HCT116 (cell line): ENCODE results near the gene CCL20. TPM values are rescaled to one million over a fixed set of nuclear protein-coding genes. Genes with fewer than 3 reads are reported as not detected.
A peak's percentile ranks its signal among the peaks of the same experiment; 100 is the strongest.

Experiments used
- ATAC-seq: fragments of 200-7000 bp; cut with Tn5 transposase; 2 replicates; pipeline ENCODE4 v1.9.1; 2020; ENCODE audit warnings: mild to moderate bottlenecking, moderate library complexity
- BruUV-seq: library from RNA; stranded (reverse); fragments of 400-500 nt; replicated peaks from 2 replicates; lab custom pipeline; 2021; lab: Mats Ljungman, UMichigan
- CTCF ChIA-PET: fragments of 300-600 bp; sonication (Branson Sonifier 250); formaldehyde crosslinking; loops from one replicate; lab custom pipeline; 2021; ENCODE audit warnings: antibody characterized with exemption; lab: Charles Lee
- POLR2A ChIA-PET: fragments of 300-600, 350-600 bp; sonication (Branson Sonifier 250); formaldehyde crosslinking; loops from one replicate; lab custom pipeline; 2021; ENCODE audit warnings: antibody characterized with exemption; lab: Charles Lee
- RAD21 ChIA-PET, 2 experiments: fragments of 300-600 bp; sonication (Branson Sonifier 250); formaldehyde crosslinking; loops; one replicate each; lab custom pipeline; 2023; ENCODE audit warnings: low total read pairs in 2 of 2; ENCODE audit not compliant: uncharacterized antibody in 2 of 2, unreplicated experiment in 2 of 2, low non-redundant PET in 1 of 2; lab: Charles Lee
- DNase-seq: peaks from one replicate; pipeline ENCODE4 v3.0.0-alpha.2; 2010; ENCODE audit warnings: low read depth, low spot score
- H2AFZ ChIP-seq: fragments of 200-600 bp; shearing (Covaris generic), sonication (generic); 2 replicates; pipeline ENCODE4 v1.6.1; 2017; ENCODE audit warnings: low read depth, mixed run types, mixed read lengths, antibody characterized with exemption, low read length; ENCODE audit not compliant: poor library complexity, severe bottlenecking
- H3K27ac ChIP-seq: 2 replicates; pipeline ENCODE4 v1.5.1; 2012; ENCODE audit warnings: low read depth, low read length
- H3K27me3 ChIP-seq: fragments of 200-600 bp; sonication (generic); 2 replicates; pipeline ENCODE4 v1.6.1; 2016; ENCODE audit warnings: mixed run types, low read length, mixed read lengths; ENCODE audit not compliant: insufficient read depth
- H3K36me3 ChIP-seq, 2 experiments: fragments of 200-500 bp in 1 of 2; fragments of 200-600 bp in 1 of 2; sonication (Bioruptor generic) in 1 of 2; sonication (generic) in 1 of 2; 2 replicates each; pipeline versions ENCODE4 v1.5.1 to v1.6.1; 2014 to 2016; ENCODE audit warnings: low read length in 2 of 2, inconsistent platforms in 1 of 2, mixed read lengths in 1 of 2, mixed run types in 1 of 2; ENCODE audit not compliant: insufficient read depth in 2 of 2, control insufficient read depth in 1 of 2
- H3K4me1 ChIP-seq, 2 experiments: fragments of 200-600 bp in 1 of 2; sonication (generic) in 1 of 2; 2 replicates each; pipeline versions ENCODE4 v1.5.1 to v1.6.1; 2012 to 2017; ENCODE audit warnings: low read length in 2 of 2, inconsistent platforms in 1 of 2, mild to moderate bottlenecking in 1 of 2, mixed read lengths in 1 of 2, mixed run types in 1 of 2, moderate library complexity in 1 of 2; ENCODE audit not compliant: insufficient read depth in 2 of 2, control insufficient read depth in 1 of 2
- H3K4me2 ChIP-seq: fragments of 200-600 bp; sonication (generic); 2 replicates; pipeline ENCODE4 v1.6.1; 2017; ENCODE audit warnings: mixed run types, low read length, mixed read lengths
- H3K4me3 ChIP-seq, 2 experiments: fragments of 200-600 bp in 1 of 2; sonication (generic) in 1 of 2; replicated peaks in 1 of 2; 2 replicates each; pipeline ENCODE4 v1.5.1; 2011 to 2016; ENCODE audit warnings: low read length in 2 of 2, control low read depth in 1 of 2, low read depth in 1 of 2, mild to moderate bottlenecking in 1 of 2, mixed read lengths in 1 of 2, mixed run types in 1 of 2
- H3K79me2 ChIP-seq: fragments of 200-600 bp; sonication (generic); 2 replicates; pipeline ENCODE4 v1.6.1; 2017; ENCODE audit warnings: mild to moderate bottlenecking, mixed run types, low read length, moderate library complexity, mixed read lengths; ENCODE audit not compliant: insufficient read depth
- H3K9ac ChIP-seq: fragments of 200-600 bp; sonication (generic); 2 replicates; pipeline ENCODE4 v1.6.1; 2016; ENCODE audit warnings: low read length, mixed read lengths
- H3K9me2 ChIP-seq: fragments of 200-600 bp; sonication (generic), shearing (Covaris generic); 2 replicates; pipeline ENCODE4 v1.6.1; 2017; ENCODE audit warnings: mixed run types, mild to moderate bottlenecking, moderate library complexity; ENCODE audit not compliant: insufficient read depth
- H3K9me3 ChIP-seq, 2 experiments: fragments of 200-500 bp in 1 of 2; fragments of 200-600 bp in 1 of 2; sonication (Bioruptor generic) in 1 of 2; sonication (generic) in 1 of 2; 2 replicates each; pipeline ENCODE4 v1.6.1; 2014 to 2017; ENCODE audit warnings: low read length in 2 of 2, mixed read lengths in 2 of 2, inconsistent platforms in 1 of 2, low read depth in 1 of 2, mild to moderate bottlenecking in 1 of 2, mixed run types in 1 of 2, moderate library complexity in 1 of 2; ENCODE audit not compliant: control insufficient read depth in 1 of 2, insufficient read depth in 1 of 2
- H4K20me1 ChIP-seq: fragments of 200-600 bp; sonication (generic), shearing (Covaris generic); 2 replicates; pipeline ENCODE4 v1.6.1; 2017; ENCODE audit warnings: mixed run types, mild to moderate bottlenecking, moderate library complexity; ENCODE audit not compliant: insufficient read depth
- ATF3 ChIP-seq: IDR thresholded peaks from 2 replicates; pipeline ENCODE4 v1.6.1; 2012
- CEBPB ChIP-seq: IDR thresholded peaks from 2 replicates; pipeline ENCODE4 v1.6.1; 2012; ENCODE audit warnings: low read depth
- CTCF ChIP-seq, 3 experiments: fragments of 200-600 bp in 1 of 3; sonication (generic) in 1 of 3; IDR thresholded peaks in 2 of 3; conservative IDR thresholded peaks in 1 of 3; 2 replicates each; pipeline ENCODE4 v1.5.1; 2012 to 2017; ENCODE audit warnings: low read depth in 2 of 3, low read length in 2 of 3, antibody characterized with exemption in 1 of 3, borderline replicate concordance in 1 of 3, control low read depth in 1 of 3, mild to moderate bottlenecking in 1 of 3, mixed read lengths in 1 of 3, mixed run types in 1 of 3, moderate library complexity in 1 of 3; ENCODE audit not compliant: insufficient read depth in 1 of 3
- EGR1 ChIP-seq: IDR thresholded peaks from 2 replicates; pipeline ENCODE4 v1.6.1; 2012; ENCODE audit warnings: low read depth
- ELF1 ChIP-seq: IDR thresholded peaks from 2 replicates; pipeline ENCODE4 v1.6.1; 2012; ENCODE audit warnings: low read depth, borderline replicate concordance
- MAX ChIP-seq: IDR thresholded peaks from 2 replicates; pipeline ENCODE4 v1.6.1; 2012
- POLR2AphosphoS5 ChIP-seq: IDR thresholded peaks from 2 replicates; pipeline ENCODE4 v1.6.1; 2011; ENCODE audit warnings: mild to moderate bottlenecking, low read depth, low read length, moderate library complexity
- RAD21 ChIP-seq: IDR thresholded peaks from 2 replicates; pipeline ENCODE4 v1.6.1; 2012; ENCODE audit warnings: low read depth, mild to moderate bottlenecking
- SRF ChIP-seq: IDR thresholded peaks from 2 replicates; pipeline ENCODE4 v1.6.1; 2012; ENCODE audit warnings: low read depth
- ZBTB33 ChIP-seq: IDR thresholded peaks from 2 replicates; pipeline ENCODE4 v1.6.1; 2011; ENCODE audit warnings: mild to moderate bottlenecking, low read length, moderate library complexity; ENCODE audit not compliant: insufficient replicate concordance; ENCODE audit errors: extremely low read depth
- ZFX ChIP-seq: fragments of 450-650 bp; IDR thresholded peaks from 2 replicates; pipeline ENCODE4 v1.6.1; 2017
- ZNF274 ChIP-seq: fragments of 200-500 bp; sonication (Bioruptor generic); IDR thresholded peaks from 2 replicates; pipeline ENCODE4 v1.6.1; 2014; ENCODE audit warnings: mild to moderate bottlenecking, low read depth, low read length, inconsistent platforms
- intact Hi-C: fragments of 100-400 bp; cut with micrococcal nuclease; formaldehyde crosslinking; loops from 2 replicates; pipeline ENCODE4 v1.10.0; 2022
- total RNA-seq: library from RNA; stranded (reverse); gene quantifications from one replicate; pipeline ENCODE4 v1.2.1, GENCODE V29; 2021; ENCODE audit not compliant: unreplicated experiment

The CCL20 gene
- total RNA-seq, 1 experiment from 2014 or later: 0.30 TPM

GRCh38 chr2:227862741-227863588, 49.3 kb downstream of the CCL20 start (continued):
- TF ChIP-seq RAD21: peak; percentile 65
- TF ChIP-seq CEBPB: peak; percentile 94
- TF ChIP-seq ZFX: no peak
- TF ChIP-seq ZNF274: no peak
- no peak for TF ChIP-seq ELF1
- TF ChIP-seq MAX: no peak; the same call in 1 of the 2 replicates
- TF ChIP-seq, all 23 proteins: peak for 13

- no peak for DNase-seq
- peaks cover 14 to 28% of the 10 kb centered on the region in 2 experiments for H3K4me1 ChIP-seq
- no TSS peak for BruUV-seq
Observed at GRCh38 chr2:227864161-227864756, 50.6 kb downstream of the CCL20 start.

More at GRCh38 chr2:227864161-227864756, 50.6 kb downstream of the CCL20 start:
- no peaks in the 10 kb centered on the region for H3K79me2 ChIP-seq
- H2AFZ ChIP-seq: peak overlapping the region; percentile 38
- no peaks in the 10 kb centered on the region for H4K20me1 ChIP-seq
- intact Hi-C loops: loop anchor here (5.0 to 10.0 kb wide), 2 partner anchors 207 to 389 kb away; partner anchors contain the start of gene AGFG1
- H3K9me3 ChIP-seq: no peaks in the 10 kb centered on the region
- H3K9ac ChIP-seq: 0 out of 2 replicates have a peak overlapping the region, but pooled peaks have one; percentile 8
- no peak for ATAC-seq
- H3K4me3 ChIP-seq: no peak overlapping the region
- ChIA-PET POLR2A (interaction anchor here (2.2 kb wide), 1 partner anchor 10 kb away, joined by 8 read pairs; no protein-coding TSS in a partner anchor), RAD21 (no interaction called here)
- no peaks in the 10 kb centered on the region for H3K36me3 ChIP-seq
- no peak for TF ChIP-seq ZBTB33
- no peak for TF ChIP-seq SRF
- no peak for TF ChIP-seq MAX
- no peak for TF ChIP-seq CTCF (IDR thresholded peaks at IDR 0.05 in 2 of 3, conservative IDR thresholded peaks at IDR 0.05 in 1 of 3; ENCODE audit: borderline replicate concordance in 1 of 3, insufficient read depth in 1 of 3, low read depth in 2 of 3, low read length in 2 of 3)
- TF ChIP-seq EGR1: no peak
- no peak for TF ChIP-seq ATF3
- no peak for TF ChIP-seq CEBPB
- TF ChIP-seq ZFX: no peak
- TF ChIP-seq POLR2AphosphoS5: no peak
- TF ChIP-seq, all 23 proteins: peak for 0
- no peaks in the 10 kb centered on the region for H3K9me2 ChIP-seq
- CTCF ChIA-PET: interaction anchor here (2.4 kb wide), 1 partner anchor 11 kb away, joined by 16 read pairs; no protein-coding TSS in a partner anchor
- H3K4me2 ChIP-seq: peak overlapping the region; percentile 71; the same call in 1 of the 2 replicates
- H3K27ac ChIP-seq: no peak overlapping the region
- no peaks in the 10 kb centered on the region for H3K27me3 ChIP-seq
